HG03439 (cell line): ENCODE data around the gene HMX3.
"Not testable (repeated sequence)": the region's sequence is repeated elsewhere in the genome, so short reads cannot be mapped to it uniquely, and the experiment has no call there.

ENCODE experiments used
- ATAC-seq: cut with Tn5 transposase; IDR thresholded peaks from one replicate; pipeline ENCODE4 v1.9.1; 2021; ENCODE audit warnings: mild to moderate bottlenecking, moderate library complexity; ENCODE audit not compliant: unreplicated experiment

HMX3 gene

GRCh38 chr10:123166618-123167017 is 30.8 kb downstream of the HMX3 start:
- no peak for ATAC-seq

- ATAC-seq: no peak
Measured at GRCh38 chr10:123170961-123171360, 35.2 kb downstream of the HMX3 start.

GRCh38 chr10:123171616-123172015 is 35.8 kb downstream of the HMX3 start:
- not testable (repeated sequence) for ATAC-seq

- no peak for ATAC-seq
Measured at GRCh38 chr10:123175389-123176387, 39.9 kb downstream of the HMX3 start.

GRCh38 chr10:123178390-123178789 is 42.6 kb downstream of the HMX3 start:
- ATAC-seq: not testable (repeated sequence)

- ATAC-seq: no peak
Measured at GRCh38 chr10:123180101-123181090, 44.6 kb downstream of the HMX3 start.

- no peak for ATAC-seq
Measured at GRCh38 chr10:123183724-123184123, 48.0 kb downstream of the HMX3 start.

- ATAC-seq: no peak
Measured at GRCh38 chr10:123187781-123188180, 52.0 kb downstream of the HMX3 start.
